Gastrocnemius medialis (tissue), 4 donors: ENCODE results near the gene SEC24D. TPM values are rescaled to one million over a fixed set of nuclear protein-coding genes. Genes with fewer than 3 reads are reported as not detected.

Experiments
- ATAC-seq, 2 donors: fragments of 150-250 bp; one replicate each; pipeline ENCODE4 v1.9.1; 2016
- DNase-seq, 2 donors: peaks; one replicate each; pipeline ENCODE4 v3.0.0-alpha.2; 2019
- H3K27ac ChIP-seq, 4 donors: fragments of 200-600 bp; sonication (generic); 1 replicate in 1 of 4; 2 replicates in 3 of 4; pipeline ENCODE4 v1.5.1; 2016 to 2018; ENCODE audit warnings: mild to moderate bottlenecking in 2 of 4, moderate library complexity in 1 of 4
- H3K27me3 ChIP-seq, 3 donors: fragments of 200-600 bp; sonication (generic) in 2 of 3; 1 replicate in 1 of 3; 2 replicates in 2 of 3; pipeline versions ENCODE4 v1.5.1 to v1.6.0; 2016 to 2019; ENCODE audit warnings: mild to moderate bottlenecking in 1 of 3, moderate library complexity in 1 of 3
- H3K36me3 ChIP-seq, 2 donors: fragments of 200-600 bp; sonication (generic) in 1 of 2; one replicate each; pipeline ENCODE4 v1.5.1; 2017 to 2018
- H3K4me1 ChIP-seq, 2 donors: fragments of 200-600 bp; sonication (generic) in 1 of 2; one replicate each; pipeline ENCODE4 v1.5.1; 2016 to 2017; ENCODE audit warnings: mild to moderate bottlenecking in 2 of 2
- H3K4me3 ChIP-seq, 4 donors: fragments of 200-600 bp; sonication (generic) in 3 of 4; 1 replicate in 1 of 4; 2 replicates in 3 of 4; pipeline ENCODE4 v1.5.1; 2016 to 2019; ENCODE audit warnings: mild to moderate bottlenecking in 2 of 4
- H3K9me3 ChIP-seq, 3 donors: fragments of 200-600 bp; sonication (generic) in 2 of 3; 1 replicate in 1 of 3; 2 replicates in 2 of 3; pipeline ENCODE4 v1.5.1; 2016 to 2019
- CTCF ChIP-seq, 5 experiments: fragments of 450-650 bp in 3 of 5; fragments of 200-600 bp in 2 of 5; sonication (generic) in 2 of 5; IDR thresholded peaks in 4 of 5; conservative IDR thresholded peaks in 1 of 5; 1 replicate in 4 of 5; 2 replicates in 1 of 5; pipeline ENCODE4 v1.5.1; 2016 to 2019; ENCODE audit warnings: antibody characterized with exemption in 5 of 5, mild to moderate bottlenecking in 3 of 5, moderate library complexity in 3 of 5
- POLR2A ChIP-seq, 2 donors: fragments of 450-650 bp; IDR thresholded peaks; one replicate each; pipeline ENCODE4 v1.6.1; 2017; ENCODE audit warnings: antibody characterized with exemption in 2 of 2, mild to moderate bottlenecking in 2 of 2, moderate library complexity in 2 of 2
- in situ Hi-C, 4 donors: fragments of 200-750 bp; cut with MboI; loops; one replicate each; pipeline versions ENCODE4 v1.15.0 to v1.8.0; 2017; ENCODE audit warnings: low sequenced_read_pairs in 4 of 4
- intact Hi-C: fragments of 100-400 bp; cut with DNase I; formaldehyde crosslinking; loops from one replicate; pipeline ENCODE4 v1.15.1; 2023; ENCODE audit warnings: low total_unique reads
- total RNA-seq, 4 donors: library from RNA; depleted of rRNA; stranded (reverse); fragments of >200 nt; gene quantifications; one replicate each; pipeline versions ENCODE4 v1.1.0 to v1.2.3, GENCODE V29; 2016

SEC24D gene
- total RNA-seq, 4 donors from 2014 or later: 8.9 to 16.2 (median 10.4) TPM

- H3K9me3 ChIP-seq: no peaks in the 10 kb centered on the region
- DNase-seq (no peak), ATAC-seq (no peak)
- no peaks in the 10 kb centered on the region for H3K4me1 ChIP-seq
- H3K27ac ChIP-seq: no peak overlapping the region
- no peaks in the 10 kb centered on the region for H3K27me3 ChIP-seq
- TF ChIP-seq CTCF (IDR thresholded peaks at IDR 0.05 in 4 of 5, conservative IDR thresholded peaks at IDR 0.05 in 1 of 5) (no peak), POLR2A (IDR thresholded peaks at IDR 0.05) (no peak)
- H3K36me3 ChIP-seq: peaks cover 0 to 46% of the 10 kb centered on the region in 2 donors
- in situ Hi-C loops (no loop called here), intact Hi-C loops (no loop called here)
- H3K4me3 ChIP-seq: no peak overlapping the region
These were observed 108.6 kb downstream of the SEC24D start for GRCh38 chr4:118727360-118727759.

GRCh38 chr4:118723369-118723768 is 112.6 kb downstream of the SEC24D start:
- DNase-seq: no peak
- Histone ChIP-seq H3K9me3 (no peaks in the 10 kb centered on the region), H3K27me3 (no peaks in the 10 kb centered on the region), H3K4me1 (no peaks in the 10 kb centered on the region), H3K36me3 (peaks cover 0 to 40% of the 10 kb centered on the region in 2 donors), H3K4me3 (no peak overlapping the region), H3K27ac (no peak overlapping the region)
- TF ChIP-seq POLR2A (IDR thresholded peaks at IDR 0.05): no peak
- TF ChIP-seq CTCF (IDR thresholded peaks at IDR 0.05 in 4 of 5, conservative IDR thresholded peaks at IDR 0.05 in 1 of 5): no peak
- intact Hi-C loops: no loop called here
- in situ Hi-C loops: no loop called here
- no peak for ATAC-seq

GRCh38 chr4:118721752-118722151 is 114.2 kb downstream of the SEC24D start:
- H3K9me3 ChIP-seq: no peaks in the 10 kb centered on the region
- no peak overlapping the region for H3K4me3 ChIP-seq
- no peak for ATAC-seq
- H3K27me3 ChIP-seq: no peaks in the 10 kb centered on the region
- H3K27ac ChIP-seq: no peak overlapping the region
- TF ChIP-seq POLR2A (IDR thresholded peaks at IDR 0.05) (no peak), CTCF (IDR thresholded peaks at IDR 0.05 in 4 of 5, conservative IDR thresholded peaks at IDR 0.05 in 1 of 5) (no peak)
- intact Hi-C loops: no loop called here
- peaks cover 0 to 25% of the 10 kb centered on the region in 2 donors for H3K36me3 ChIP-seq
- in situ Hi-C loops: no loop called here
- no peak for DNase-seq
- no peaks in the 10 kb centered on the region for H3K4me1 ChIP-seq

- intact Hi-C loops (no loop called here), in situ Hi-C loops (no loop called here)
These were observed 117.3 kb downstream of the SEC24D start for GRCh38 chr4:118718511-118719170.

More at GRCh38 chr4:118718511-118719170, 117.3 kb downstream of the SEC24D start:
- no peaks in the 10 kb centered on the region for H3K36me3 ChIP-seq
- no peak for DNase-seq
- no peaks in the 10 kb centered on the region for H3K27me3 ChIP-seq
- no peaks in the 10 kb centered on the region for H3K4me1 ChIP-seq
- H3K27ac ChIP-seq: no peak overlapping the region
- no peak overlapping the region for H3K4me3 ChIP-seq
- ATAC-seq: no peak
- H3K9me3 ChIP-seq: no peaks in the 10 kb centered on the region
- TF ChIP-seq CTCF (IDR thresholded peaks at IDR 0.05 in 4 of 5, conservative IDR thresholded peaks at IDR 0.05 in 1 of 5) (no peak), POLR2A (IDR thresholded peaks at IDR 0.05) (no peak)
